Stromal cell of bone marrow (primary cell): ENCODE results near the gene MADCAM1.
"Not testable (repeated sequence)": the region's sequence is repeated elsewhere in the genome, so short reads cannot be mapped to it uniquely, and the experiment has no call there.

ENCODE experiments used
- DNase-seq: peaks from one replicate; pipeline ENCODE4 v3.0.0-alpha.2; 2012; ENCODE audit warnings: low read depth

Gene MADCAM1

DNA sequence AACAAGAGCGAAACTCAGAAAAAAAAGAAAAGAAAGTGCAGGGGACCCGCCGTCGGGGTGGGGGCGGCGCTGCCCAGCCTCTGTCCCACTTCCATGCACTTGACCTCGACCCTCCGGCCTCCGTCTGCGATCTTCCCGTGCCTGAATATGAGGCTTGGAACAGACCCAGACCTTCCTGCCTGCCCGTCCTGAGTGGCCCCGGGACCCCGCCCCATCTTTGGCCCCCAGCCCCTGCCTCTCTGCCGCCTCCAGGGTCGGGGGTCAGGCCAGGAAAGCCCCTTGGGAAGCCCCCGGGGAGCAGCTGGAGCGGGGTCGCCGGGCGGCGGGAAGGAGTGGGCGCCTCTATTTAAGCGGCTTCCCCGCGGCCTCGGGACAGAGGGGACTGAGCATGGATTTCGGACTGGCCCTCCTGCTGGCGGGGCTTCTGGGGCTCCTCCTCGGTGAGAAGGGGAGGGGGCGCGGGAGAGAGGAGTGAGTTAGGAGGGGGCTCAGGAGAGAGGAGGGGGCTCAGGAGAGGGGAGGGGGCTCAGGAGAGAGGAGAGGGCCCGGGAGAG, at the start of gene MADCAM1:
Gene MADCAM1 (plus strand): TSS at position 375 of the 554 bp plus-strand sequence. CDS start 14 bp downstream, at position 389.
- DNase-seq: no peak

DNA sequence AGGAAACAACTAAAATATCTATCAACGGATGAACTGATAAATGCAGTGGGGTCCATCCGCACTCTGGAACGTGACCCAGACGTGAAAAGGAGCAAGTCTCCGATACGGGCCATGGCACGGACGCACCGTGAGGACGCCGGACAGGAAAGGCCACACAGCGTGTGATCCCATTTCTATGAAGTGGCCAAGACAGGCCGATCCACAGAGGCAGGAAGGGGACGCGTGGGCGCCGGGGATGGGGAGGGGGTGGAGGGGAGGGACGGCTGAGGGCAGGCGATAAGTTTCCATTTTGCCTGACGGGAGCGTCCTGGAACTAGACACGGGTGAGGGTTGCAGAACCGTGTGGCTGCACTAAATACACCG, 49.2 kb upstream of the MADCAM1 start:
- DNase-seq: no peak

DNA sequence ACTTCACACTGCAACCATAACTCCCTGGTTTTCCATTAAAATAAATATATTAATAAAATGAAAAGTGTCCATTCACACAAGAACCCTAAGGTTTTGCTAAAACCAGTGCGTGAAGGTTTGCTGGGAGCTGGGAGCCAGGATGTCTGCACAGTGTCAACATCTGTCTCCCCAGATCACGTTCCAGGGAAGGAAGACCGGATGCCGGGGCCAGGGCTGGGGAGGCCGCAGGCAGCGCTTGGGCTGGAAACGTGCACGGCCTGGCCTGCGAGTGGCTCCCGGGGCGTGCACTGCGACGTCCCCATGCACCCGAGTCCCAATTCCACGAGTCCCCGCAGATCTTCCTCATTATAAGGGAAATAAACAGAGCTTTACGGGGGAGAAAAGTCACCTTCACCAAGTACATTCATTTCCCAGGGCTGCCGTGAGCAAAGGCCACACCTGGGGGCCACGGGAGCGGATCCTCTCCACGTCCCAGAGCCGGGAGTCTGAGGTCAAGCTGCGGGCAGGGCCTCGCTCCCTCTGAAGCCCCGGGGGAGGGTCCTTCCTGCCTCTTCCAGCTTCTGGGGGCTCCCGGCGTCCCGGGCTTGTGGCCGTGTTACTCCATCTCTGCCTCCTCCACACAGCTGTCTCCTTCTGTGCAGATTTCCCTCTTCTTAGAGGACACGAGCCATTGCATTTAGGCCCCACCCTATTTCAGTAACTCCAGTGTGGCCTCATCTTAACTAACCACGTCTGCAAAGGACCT, 48.3 kb upstream of the MADCAM1 start:
- DNase-seq: no peak

DNA sequence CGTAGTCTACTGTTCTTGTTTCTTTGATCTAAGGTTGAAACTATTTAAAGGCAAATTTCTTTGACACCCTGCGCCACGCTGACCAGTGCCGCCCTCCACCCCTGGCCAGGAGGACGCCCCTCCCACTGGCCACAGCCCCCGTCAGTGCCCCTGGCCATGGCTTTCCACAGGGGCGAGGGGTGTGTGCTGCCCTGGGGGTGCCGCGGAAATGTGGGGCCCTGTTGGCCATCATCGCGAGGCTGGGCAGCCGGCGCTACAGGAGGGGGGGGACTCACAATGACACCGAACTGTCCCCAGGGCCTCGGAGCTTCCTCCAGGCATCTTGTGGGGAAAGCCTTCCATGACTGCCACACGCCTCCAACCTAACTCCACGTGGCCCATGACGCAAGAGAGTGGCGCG, 46.4 kb upstream of the MADCAM1 start:
- no peak for DNase-seq

DNA sequence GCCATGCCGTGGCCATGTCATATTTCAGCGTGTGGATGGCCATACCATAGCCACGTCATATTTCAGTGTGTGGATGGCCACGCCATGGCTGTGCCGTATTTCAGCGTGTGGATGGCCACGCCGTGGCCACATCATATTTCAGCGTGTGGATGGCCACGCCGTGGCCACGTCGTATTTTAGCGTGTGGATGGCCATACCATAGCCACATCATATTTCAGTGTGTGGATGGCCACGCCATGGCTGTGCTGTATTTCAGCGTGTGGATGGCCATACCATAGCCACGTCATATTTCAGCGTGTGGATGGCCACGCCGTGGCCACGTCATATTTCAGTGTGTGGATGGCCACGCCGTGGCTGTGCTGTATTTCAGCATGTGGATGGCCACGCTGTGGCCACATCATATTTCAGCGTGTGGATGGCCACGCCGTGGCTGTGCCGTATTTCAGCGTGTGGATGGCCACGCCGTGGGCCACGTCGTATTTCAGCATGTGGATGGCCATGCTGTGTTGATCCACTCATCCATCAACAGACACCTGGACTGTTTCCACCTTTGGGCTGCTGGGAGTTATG, 45.3 kb upstream of the MADCAM1 start:
- not testable (repeated sequence) for DNase-seq

DNA sequence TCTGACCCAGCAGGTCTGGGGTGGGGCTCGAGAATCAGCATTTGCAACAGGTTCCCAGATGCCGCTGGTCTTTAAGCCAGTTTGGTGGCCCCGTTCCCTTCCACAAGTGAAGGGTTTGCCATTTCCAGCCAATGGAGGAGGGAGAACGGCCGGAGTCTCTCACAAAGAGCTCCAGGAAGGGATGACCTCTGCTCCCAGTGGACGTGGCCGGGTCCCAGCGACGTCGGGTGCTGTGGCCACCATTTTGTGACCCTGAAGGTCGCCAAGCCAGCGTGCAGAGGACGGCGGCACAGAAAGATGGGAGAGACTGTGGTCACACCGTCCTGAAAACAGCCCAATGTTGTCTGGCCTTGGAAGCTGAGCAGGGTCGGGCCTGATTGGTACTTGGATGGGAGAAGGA, 43.5 kb upstream of the MADCAM1 start:
- DNase-seq: no peak

DNA sequence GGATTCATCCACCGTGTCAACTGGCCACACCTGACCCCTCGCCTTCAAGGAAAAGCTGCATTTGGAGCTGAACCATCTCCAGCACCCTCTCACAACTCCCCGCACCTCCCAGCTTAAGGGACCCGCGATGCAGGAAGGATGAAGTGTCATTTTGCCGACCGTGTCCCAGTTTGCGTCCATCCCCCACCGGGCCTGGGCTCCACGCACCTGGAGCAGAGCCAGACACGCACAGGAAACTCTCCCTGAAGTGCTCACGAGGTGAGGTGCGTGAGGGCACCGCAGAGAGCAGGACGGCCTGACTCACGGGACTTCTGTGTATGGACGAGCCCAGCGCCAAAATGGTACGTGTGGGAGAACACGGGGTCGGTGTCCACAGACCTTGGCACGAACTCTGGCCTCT, 42.7 kb upstream of the MADCAM1 start:
- no peak for DNase-seq

DNA sequence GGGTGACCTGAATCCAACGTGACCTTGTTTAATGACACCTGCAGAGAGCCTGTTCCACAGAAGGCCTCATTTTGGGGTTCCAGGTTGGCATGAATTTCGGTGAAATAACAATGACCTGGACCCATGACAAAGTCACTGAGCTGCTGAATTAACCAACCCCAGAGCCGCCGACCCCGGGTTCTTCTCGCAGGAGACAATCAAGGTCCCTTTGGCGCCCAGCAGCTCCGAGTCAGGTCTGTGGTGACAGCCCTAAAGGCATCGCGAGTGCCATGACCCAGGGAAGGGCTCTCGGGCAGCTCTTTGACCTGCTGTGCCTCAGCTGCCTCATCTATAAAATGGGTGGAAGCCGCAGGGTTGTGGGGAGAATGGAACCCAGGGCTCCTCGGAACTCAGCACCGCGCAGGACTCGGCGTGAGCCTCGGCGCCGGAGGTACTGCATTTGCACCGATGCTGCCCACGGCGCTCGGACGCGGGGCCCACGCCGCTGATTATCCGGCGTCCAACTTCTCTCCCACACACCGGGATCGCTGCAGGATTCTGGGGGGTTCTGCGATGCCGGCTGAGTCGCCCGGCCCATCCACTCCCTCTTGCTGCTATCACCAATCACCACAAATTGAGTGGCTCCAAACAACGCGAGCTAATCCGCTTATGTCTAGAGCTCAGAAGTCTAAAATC, 41.1 kb upstream of the MADCAM1 start:
- DNase-seq: no peak

DNA sequence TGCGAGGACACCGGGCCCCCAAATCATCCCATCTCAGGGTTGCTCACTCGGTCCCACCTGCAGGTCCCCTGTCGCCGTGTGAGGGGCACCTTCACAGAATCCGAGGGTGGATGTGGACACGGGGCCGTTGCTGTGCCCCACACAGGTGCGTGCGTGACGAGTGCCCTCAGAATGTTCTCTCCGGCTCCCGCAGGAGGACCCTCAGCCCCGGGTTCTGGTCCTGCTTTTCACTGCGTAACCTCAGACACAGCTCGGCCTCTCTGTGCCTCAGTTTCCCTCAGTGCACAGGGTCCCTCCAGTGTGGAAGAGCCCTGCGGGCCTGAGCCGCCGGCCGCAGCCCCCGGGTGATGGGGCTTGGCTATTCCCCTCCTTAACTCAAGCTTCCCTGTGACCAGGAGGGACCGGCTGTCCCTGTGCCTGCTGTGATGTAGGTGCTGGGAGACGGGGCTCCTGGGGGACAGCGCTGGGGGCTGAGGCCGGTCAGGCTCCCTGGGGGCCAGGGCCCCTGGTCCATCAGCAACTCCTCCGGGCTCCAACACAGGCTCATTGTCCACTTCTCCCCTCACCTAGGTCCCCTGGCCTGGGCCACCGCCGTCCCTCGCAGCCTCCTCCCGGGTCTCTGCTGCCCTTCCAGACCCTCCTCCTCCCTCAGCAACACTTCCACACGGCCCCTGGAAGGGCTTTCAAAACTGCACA, 40.3 kb upstream of the MADCAM1 start:
- DNase-seq: no peak

DNA sequence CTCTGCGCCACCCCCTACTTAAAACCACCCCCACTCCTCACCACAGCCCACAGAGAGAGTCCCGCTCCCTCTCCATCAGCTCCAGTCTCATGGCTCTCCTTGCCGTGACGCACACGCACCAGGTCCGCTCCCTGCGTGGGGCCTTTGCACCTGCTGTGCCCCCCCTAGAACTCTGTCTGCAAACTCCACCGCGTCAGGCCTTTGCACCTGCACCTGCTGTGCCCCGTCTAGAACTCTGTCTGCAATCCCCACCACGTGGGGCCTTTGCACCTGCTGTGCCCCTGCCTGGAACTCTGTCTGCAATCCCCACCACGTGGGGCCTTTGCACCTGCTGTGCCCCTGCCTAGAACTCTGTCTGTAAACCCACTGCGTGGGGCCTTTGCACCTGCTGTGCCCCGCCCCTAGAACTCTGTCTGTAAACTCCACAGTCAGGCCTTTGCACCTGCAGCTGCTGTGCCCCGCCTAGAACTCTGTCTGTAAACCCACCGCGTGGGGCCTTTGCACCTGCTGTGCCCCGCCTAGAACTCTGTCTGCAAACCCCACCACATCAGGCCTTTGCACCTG, 39.7 kb upstream of the MADCAM1 start:
- DNase-seq: no peak

DNA sequence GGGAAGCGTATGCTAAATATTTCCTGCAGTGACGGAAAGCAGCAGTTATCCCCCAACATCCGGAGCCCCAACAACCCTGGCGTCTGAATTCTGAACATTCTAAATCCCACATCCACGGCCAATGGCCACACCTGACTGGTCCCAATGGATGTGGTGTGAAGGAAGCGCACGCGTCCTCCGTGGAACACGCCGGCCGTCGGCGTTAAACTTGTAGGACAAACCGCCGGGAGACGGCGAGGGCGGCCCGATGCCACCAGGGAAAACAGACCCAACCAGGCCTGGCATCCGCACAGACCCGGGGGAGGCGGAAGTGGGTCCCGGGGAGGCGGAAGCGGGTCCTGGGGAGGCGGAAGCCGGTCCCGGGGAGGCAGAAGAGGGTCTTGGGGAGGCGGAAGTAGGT, 38.6 kb upstream of the MADCAM1 start:
- DNase-seq: no peak

DNA sequence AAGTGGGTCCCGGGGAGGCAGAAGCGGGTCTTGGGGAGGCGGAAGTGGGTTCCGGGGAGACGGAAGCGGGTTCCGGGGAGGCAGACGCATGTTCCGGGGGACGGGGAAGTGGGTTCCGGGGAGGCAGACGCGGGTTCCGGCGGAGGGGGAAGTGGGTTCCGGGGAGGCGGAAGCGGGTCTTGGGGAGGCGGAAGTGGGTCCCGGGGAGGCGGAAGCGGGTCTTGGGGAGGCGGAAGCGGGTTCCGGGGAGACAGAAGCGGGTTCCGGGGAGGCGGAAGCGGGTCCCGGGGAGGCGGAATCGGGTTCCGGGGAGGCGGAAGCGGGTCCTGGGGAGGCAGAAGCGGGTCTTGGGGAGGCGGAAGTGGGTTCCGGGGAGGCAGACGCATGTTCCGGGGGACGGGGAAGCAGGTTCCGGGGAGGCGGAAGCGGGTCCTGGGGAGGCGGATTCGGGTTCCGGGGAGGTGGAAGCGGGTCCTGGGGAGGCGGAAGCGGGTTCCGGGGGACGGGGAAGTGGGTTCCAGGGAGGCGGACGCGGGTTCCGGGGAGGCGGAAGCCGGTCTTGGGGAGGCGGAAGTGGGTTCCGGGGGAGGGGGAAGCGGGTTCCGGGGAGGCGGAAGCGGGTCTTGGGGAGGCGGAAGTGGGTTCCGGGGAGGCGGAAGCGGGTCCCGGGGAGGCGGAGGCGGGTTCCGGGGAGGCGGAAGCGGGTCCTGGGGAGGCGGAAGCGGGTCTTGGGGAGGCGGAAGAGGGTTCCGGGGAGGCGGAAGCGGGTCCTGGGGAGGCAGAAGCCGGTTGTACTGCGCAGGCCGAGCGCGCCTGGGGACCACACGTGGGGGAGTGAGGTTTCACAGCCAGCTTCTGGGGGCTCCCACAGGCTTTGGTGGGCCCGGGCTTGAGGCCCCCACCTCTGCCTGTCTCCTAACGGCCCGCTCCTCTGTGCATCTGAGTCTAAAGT, 37.9 kb upstream of the MADCAM1 start:
- no peak for DNase-seq

DNA sequence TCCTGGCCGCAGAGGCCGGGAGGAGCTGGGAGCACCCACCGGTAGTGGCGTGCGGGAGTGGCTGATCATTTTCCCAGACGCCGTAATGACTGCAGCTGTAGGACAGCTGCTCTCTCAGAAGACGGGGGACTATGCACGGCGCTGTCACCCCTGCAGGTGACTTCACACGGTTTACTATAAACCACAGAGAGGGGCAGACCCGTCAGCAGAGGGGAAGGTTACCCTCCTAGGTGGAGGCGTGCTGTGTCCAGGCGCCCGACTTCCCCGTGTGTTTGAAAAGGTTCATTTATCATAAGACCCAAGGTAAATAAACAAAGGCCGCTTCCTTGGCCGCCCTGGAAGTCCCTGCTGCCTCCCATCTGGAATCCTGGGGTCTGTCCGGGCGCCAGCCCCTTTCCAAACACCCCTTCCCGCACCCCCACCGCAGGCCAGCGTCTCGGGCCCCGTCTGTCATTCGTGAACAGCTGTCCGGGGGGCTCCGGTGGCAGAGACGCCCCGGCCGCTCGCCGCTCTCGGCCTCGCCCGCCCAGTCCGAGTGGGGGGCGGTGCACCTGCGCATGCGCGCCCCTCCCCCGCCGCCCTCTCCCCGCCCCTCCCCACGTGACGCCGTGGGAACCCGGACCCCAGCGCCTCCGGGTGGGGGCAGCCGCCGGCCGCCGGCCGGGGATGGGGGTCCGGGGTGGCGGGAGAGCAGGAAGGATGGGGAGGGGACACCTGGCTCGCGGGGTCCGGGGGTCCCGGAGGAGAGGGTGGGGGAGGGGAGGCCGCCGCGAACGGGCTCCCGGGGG, 36.4 kb upstream of the MADCAM1 start:
- no peak for DNase-seq

DNA sequence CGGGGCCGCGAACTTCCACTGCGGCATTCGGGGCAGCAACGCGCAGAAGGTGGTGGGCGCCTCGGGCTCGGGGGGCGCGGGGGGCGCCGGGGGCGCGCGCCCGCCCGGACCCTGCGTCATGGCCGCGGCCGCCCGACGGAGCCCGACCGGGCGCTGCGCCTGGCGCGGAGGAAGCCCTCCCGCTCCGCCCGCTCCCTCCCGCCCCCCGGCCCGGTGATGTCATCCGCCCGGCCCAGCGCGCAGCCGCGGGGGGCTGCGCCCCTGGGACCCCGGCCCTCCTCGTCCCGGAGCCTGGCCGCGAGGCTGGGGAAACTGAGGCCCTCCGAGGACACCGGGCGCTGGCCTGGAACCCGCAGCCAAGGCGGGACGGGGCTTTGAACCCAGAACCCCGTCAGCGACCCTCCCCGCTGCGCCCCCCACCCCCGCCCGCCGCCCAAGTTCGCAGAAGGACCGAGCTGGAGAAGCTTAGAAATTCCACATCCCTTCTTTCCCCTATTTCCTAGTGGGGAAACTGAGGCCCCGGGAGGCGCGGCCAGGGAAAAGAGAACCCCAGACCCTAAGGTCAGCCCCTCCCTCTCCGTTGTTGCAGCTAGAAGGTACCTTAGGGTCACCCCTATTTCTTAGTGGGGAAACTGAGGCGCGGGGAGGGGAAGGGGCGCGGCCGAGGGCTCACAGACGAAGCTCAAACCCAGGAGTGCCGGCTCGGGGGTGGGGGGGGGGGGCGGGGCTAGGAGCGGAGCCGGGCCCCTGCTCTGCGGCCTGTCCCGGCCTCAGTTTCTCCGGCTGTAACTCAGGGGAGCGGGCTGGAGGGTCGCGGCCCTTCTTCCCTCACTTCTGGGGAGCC, 35.2 kb upstream of the MADCAM1 start, which contains the start of gene SHC2:
Gene SHC2 (minus strand): TSS at position 157 of the 844 bp plus-strand sequence. CDS start 37 bp downstream, at position 120.
- DNase-seq: no peak

DNA sequence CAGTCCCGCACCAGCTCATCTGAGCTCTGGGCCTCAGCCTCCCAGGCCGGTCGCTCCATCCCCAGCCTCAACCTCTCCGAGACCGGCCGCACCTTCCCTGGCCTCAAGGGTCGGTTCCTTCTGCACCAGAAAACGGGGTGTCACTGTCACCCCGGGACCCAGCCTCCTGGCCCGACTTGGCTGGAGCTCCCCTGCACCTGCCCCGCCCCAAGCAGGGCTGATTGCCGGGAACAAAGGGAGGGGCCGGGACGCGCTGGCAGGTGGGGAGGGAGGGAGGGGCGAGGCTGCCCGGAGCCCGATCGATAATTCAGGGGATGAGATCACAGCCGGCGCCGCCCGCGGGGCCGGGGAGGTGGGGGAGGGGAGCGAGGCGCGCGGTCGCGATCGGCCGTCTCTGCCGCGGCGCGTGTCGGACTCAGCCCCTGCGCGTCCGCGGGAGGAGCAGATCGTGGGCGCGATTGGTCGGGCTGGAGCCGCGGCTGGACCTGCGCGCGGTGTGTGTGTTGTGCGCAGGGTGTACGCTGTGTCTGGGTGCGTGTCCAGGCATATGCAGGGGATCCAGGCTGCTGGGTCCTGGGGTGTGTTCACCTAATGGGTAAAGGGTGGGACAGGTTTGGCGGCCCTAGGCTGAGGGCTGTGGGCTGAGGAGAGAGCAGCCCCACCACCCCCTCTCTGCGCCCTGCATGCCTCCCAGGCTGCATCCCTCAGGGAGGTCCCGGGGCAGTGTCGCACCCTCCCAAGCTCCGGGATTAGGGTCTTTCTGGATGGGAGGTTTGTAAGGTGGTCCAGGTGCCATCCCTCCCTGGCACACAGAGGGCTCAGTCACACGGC, 34.4 kb upstream of the MADCAM1 start:
- DNase-seq: no peak

DNA sequence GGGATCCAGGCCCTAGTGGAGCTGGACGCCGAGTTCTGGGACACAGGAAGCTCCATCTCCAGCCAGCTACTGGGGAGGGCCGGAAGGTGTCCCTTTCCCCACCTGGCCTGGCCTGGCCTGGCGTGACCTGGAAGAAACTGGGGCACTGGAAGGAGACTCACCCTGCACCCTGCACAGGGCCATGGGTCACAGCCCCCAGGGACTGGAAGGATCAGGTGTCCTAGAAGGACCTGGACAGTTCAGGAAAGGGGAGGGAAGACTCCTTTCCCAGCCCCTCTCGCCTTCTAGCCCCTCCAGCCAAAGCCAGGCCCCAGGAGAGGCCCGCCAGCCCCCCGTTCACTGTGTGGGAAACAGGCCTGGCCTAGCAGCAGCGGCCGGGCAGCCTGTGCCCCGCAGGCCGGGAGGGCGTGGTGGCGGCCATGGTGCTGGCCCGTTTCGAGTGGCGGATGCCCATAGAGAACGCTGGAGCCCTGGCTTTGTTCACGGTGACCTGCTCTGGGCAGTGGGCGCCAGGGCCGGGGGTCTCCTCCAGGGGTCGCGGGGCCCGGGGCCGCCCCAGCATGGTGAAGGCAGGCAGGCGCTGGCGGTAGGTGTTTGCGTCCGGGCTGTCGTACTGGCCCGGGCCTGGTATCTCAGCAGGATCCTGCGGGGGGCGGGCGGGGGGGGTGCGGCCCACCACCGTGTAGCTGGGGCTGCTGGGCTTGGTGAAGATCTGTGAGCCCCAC, 32.6 kb upstream of the MADCAM1 start:
- no peak for DNase-seq

DNA sequence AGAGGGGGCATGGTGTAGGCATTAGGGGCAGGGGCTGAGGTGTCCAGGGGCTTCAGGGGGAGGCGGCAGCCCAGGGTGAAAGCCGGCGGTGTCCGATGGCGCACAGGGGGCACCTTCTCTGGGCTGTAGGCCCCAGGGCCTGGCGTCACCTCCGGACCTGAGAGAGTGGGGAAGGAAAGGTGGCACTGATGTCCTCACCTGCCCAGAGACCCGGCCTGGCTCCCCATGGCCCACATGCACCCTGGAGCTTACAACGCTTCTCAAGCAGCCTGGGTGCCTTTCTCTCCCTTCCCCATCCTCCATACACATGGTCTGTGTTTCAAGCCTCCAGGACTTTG, 32.1 kb upstream of the MADCAM1 start:
- no peak for DNase-seq
